ENCODE measurements around the gene PEAK1.

The PEAK1 gene

DNA sequence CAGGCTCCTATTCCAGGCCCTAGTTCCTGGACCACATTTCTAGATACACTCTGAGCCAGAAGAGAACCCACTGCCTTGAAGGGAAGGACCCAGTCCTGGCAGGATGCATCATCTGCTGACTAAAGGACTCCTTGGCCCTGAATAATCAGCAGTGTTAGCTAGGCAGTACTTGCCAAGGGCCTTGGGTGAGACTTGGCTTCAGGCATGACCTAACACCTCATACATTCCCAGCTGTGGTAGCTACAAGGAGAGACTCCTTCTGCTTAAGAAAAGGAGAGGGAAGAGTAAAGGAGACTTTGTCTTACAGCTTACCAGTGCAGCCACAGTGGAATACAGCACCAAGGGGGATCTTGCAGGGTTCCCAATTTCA lies 26.4 kb downstream of the PEAK1 start:
- in situ Hi-C loops (cut with HindIII; ENCODE audit: low sequenced_read_pairs): no loop called here
- TF ChIP-seq, protein P1, sequence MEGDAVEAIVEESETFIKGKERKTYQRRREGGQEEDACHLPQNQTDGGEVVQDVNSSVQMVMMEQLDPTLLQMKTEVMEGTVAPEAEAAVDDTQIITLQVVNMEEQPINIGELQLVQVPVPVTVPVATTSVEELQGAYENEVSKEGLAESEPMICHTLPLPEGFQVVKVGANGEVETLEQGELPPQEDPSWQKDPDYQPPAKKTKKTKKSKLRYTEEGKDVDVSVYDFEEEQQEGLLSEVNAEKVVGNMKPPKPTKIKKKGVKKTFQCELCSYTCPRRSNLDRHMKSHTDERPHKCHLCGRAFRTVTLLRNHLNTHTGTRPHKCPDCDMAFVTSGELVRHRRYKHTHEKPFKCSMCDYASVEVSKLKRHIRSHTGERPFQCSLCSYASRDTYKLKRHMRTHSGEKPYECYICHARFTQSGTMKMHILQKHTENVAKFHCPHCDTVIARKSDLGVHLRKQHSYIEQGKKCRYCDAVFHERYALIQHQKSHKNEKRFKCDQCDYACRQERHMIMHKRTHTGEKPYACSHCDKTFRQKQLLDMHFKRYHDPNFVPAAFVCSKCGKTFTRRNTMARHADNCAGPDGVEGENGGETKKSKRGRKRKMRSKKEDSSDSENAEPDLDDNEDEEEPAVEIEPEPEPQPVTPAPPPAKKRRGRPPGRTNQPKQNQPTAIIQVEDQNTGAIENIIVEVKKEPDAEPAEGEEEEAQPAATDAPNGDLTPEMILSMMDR (IDR thresholded peaks at IDR 0.05; ENCODE audit: low read depth, low read length): no peak

DNA sequence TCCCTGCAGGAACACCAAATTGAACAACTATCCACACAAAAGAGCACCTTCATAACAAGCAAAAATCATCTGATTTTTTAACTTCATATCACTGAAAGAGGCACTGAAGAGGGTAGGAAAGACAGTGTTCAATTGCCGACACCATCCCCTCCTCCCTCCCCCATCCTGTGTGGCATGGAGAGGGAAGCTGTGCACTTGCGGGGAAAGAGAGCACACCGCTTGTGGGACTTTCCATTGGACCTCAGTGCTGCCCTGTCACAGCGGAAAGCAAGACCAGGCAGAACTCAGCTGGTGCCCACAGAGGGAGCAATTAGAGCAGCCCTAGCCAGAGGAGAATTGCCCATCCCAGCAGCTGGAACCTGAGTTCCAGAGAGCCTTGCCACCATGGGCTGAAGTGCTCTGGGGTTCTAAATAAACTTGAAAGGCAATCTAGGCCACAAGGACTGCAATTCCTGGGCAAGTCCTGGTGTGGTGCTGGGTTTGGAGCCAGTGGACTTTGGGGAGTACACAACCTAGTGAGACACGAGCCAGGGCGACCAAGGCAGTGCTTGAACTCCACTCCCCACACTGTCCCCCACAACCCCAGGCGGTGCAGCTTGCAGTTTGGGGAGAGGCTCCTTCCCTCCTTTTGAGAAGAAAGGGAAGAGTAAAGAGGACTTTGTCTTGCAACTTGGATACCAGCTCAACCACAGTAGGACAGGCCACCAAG lies 27.0 kb downstream of the PEAK1 start:
- H3K4me3 ChIP-seq (ENCODE audit: low read depth, low read length): no peak overlapping the region
- no peak for DNase-seq (ENCODE audit: low read depth, low spot score)
- in situ Hi-C loops (cut with HindIII; ENCODE audit: low sequenced_read_pairs): no loop called here
- TF ChIP-seq, protein P1 (IDR thresholded peaks at IDR 0.05; ENCODE audit: low read depth, low read length): no peak

More for the DNA sequence above, 26.4 kb downstream of the PEAK1 start:
- no peak overlapping the region for H3K4me3 ChIP-seq (ENCODE audit: low read depth, low read length)
- DNase-seq (ENCODE audit: low read depth, low spot score): peak; percentile 18

- in situ Hi-C loops (cut with HindIII; ENCODE audit: low sequenced_read_pairs): no loop called here
- TF ChIP-seq, protein P1 (IDR thresholded peaks at IDR 0.05; ENCODE audit: low read depth, low read length): no peak
- DNase-seq (ENCODE audit: low read depth, low spot score): no peak
- no peak overlapping the region for H3K4me3 ChIP-seq (ENCODE audit: low read depth, low read length)
Measured at GRCh38 chr15:77391372-77391951, 28.4 kb downstream of the PEAK1 start.

GRCh38 chr15:77387365-77388105 lies 32.4 kb downstream of the PEAK1 start:
- DNase-seq (ENCODE audit: low read depth, low spot score): no peak
- no peak overlapping the region for H3K4me3 ChIP-seq (ENCODE audit: low read depth, low read length)
- in situ Hi-C loops (cut with HindIII; ENCODE audit: low sequenced_read_pairs): no loop called here
- TF ChIP-seq, protein P1 (IDR thresholded peaks at IDR 0.05; ENCODE audit: low read depth, low read length): no peak

GRCh38 chr15:77386626-77387025 lies 33.3 kb downstream of the PEAK1 start:
- TF ChIP-seq, protein P1 (IDR thresholded peaks at IDR 0.05; ENCODE audit: low read depth, low read length): no peak
- no peak for DNase-seq (ENCODE audit: low read depth, low spot score)
- H3K4me3 ChIP-seq (ENCODE audit: low read depth, low read length): no peak overlapping the region
- in situ Hi-C loops (cut with HindIII; ENCODE audit: low sequenced_read_pairs): no loop called here

- TF ChIP-seq, protein P1 (IDR thresholded peaks at IDR 0.05; ENCODE audit: low read depth, low read length): no peak
- H3K4me3 ChIP-seq (ENCODE audit: low read depth, low read length): no peak overlapping the region
- no peak for DNase-seq (ENCODE audit: low read depth, low spot score)
- in situ Hi-C loops (cut with HindIII; ENCODE audit: low sequenced_read_pairs): no loop called here
Measured at GRCh38 chr15:77384589-77385359, 35.1 kb downstream of the PEAK1 start.

Data from astrocyte of the spinal cord (primary cell).